ENCODE measurements around the gene IMMP2L. TPM values are rescaled to one million over a fixed set of nuclear protein-coding genes. Genes with fewer than 3 reads are reported as not detected.

IMMP2L gene
- total RNA-seq, 6 experiments from 2014 or later, result 14.2 to 25.3 (median 19.7) TPM

GRCh38 chr7:110813986-110814385, 748.3 kb downstream of the IMMP2L start:
- TF ChIP-seq POLR2A (IDR thresholded peaks at IDR 0.05), result no peak
- TF ChIP-seq CTCF (IDR thresholded peaks at IDR 0.05), result no peak
- intact Hi-C loops (cut with DNase I), result no loop called here
- WGBS (ENCODE audit: insufficient coverage, low coverage, low lambda C conversion rate, missing lambda C conversion rate), result 68% methylated on average over 2 of the region's 2 CpGs
- Histone ChIP-seq H3K4me1 (no peaks in the 10 kb centered on the region), H3K4me3 (no peak overlapping the region), H3K9me3 (no peaks in the 10 kb centered on the region), H3K36me3 (no peaks in the 10 kb centered on the region), H3K27ac (no peak overlapping the region), H3K27me3 (no peaks in the 10 kb centered on the region)
- ATAC-seq (no peak), DNase-seq (no peak)

GRCh38 chr7:110809832-110810231, 752.5 kb downstream of the IMMP2L start:
- no peaks in the 10 kb centered on the region for H3K4me1 ChIP-seq
- intact Hi-C loops (cut with DNase I), result no loop called here
- no peaks in the 10 kb centered on the region for H3K9me3 ChIP-seq
- no peak overlapping the region for H3K27ac ChIP-seq
- no peaks in the 10 kb centered on the region for H3K36me3 ChIP-seq
- H3K27me3 ChIP-seq, result no peaks in the 10 kb centered on the region
- WGBS (ENCODE audit: insufficient coverage, low coverage, low lambda C conversion rate, missing lambda C conversion rate), result 94% methylated on average over 6 of the region's 6 CpGs
- ATAC-seq, result no peak
- no peak overlapping the region for H3K4me3 ChIP-seq
- TF ChIP-seq POLR2A (IDR thresholded peaks at IDR 0.05) (no peak), CTCF (IDR thresholded peaks at IDR 0.05) (no peak)
- DNase-seq, result no peak

GRCh38 chr7:110808361-110808760, 753.9 kb downstream of the IMMP2L start:
- intact Hi-C loops (cut with DNase I), result no loop called here
- DNase-seq, result no peak
- ATAC-seq, result no peak
- TF ChIP-seq POLR2A (IDR thresholded peaks at IDR 0.05), result no peak
- TF ChIP-seq CTCF (IDR thresholded peaks at IDR 0.05), result no peak
- H3K27me3 ChIP-seq, result no peaks in the 10 kb centered on the region
- no peaks in the 10 kb centered on the region for H3K36me3 ChIP-seq
- 57% methylated on average over 1 of the region's 1 CpG for WGBS (ENCODE audit: insufficient coverage, low coverage, low lambda C conversion rate, missing lambda C conversion rate)
- no peaks in the 10 kb centered on the region for H3K9me3 ChIP-seq
- no peak overlapping the region for H3K27ac ChIP-seq
- no peaks in the 10 kb centered on the region for H3K4me1 ChIP-seq
- H3K4me3 ChIP-seq, result no peak overlapping the region

GRCh38 chr7:110804501-110804900, 757.8 kb downstream of the IMMP2L start:
- Histone ChIP-seq H3K9me3 (no peaks in the 10 kb centered on the region), H3K27ac (no peak overlapping the region), H3K4me3 (no peak overlapping the region), H3K36me3 (no peaks in the 10 kb centered on the region), H3K27me3 (no peaks in the 10 kb centered on the region), H3K4me1 (no peaks in the 10 kb centered on the region)
- 82% methylated on average over 5 of the region's 5 CpGs for WGBS (ENCODE audit: insufficient coverage, low coverage, low lambda C conversion rate, missing lambda C conversion rate)
- no peak for ATAC-seq
- no peak for TF ChIP-seq CTCF (IDR thresholded peaks at IDR 0.05)
- TF ChIP-seq POLR2A (IDR thresholded peaks at IDR 0.05), result no peak
- DNase-seq, result no peak
- intact Hi-C loops (cut with DNase I), result no loop called here

- intact Hi-C loops (cut with DNase I), result no loop called here
- DNase-seq (no peak), ATAC-seq (no peak)
- H3K36me3 ChIP-seq, result no peaks in the 10 kb centered on the region
- no peak overlapping the region for H3K27ac ChIP-seq
- H3K4me1 ChIP-seq, result no peaks in the 10 kb centered on the region
- no peak overlapping the region for H3K4me3 ChIP-seq
- no peak for TF ChIP-seq POLR2A (IDR thresholded peaks at IDR 0.05)
- no peak for TF ChIP-seq CTCF (IDR thresholded peaks at IDR 0.05)
- no peaks in the 10 kb centered on the region for H3K27me3 ChIP-seq
- no peaks in the 10 kb centered on the region for H3K9me3 ChIP-seq
Observed at GRCh38 chr7:110803602-110804143, 758.6 kb downstream of the IMMP2L start.

Data from right lobe of liver (tissue), 6 donors.